HepG2 (cell line): Measurements from ENCODE around the gene NAV2.

Source experiments
- CBFB ChIP-seq: sonication (generic); formaldehyde crosslinking; IDR thresholded peaks from 2 replicates; pipeline ENCODE4 v1.4.0; 2020; ENCODE audit warnings: missing genetic modification reagents
- CENPT ChIP-seq: sonication (generic); formaldehyde crosslinking; IDR thresholded peaks from 2 replicates; pipeline ENCODE4 v1.8.0; 2022; ENCODE audit warnings: low read depth, mild to moderate bottlenecking, moderate library complexity, missing genetic modification reagents
- FOXK2 ChIP-seq: fragments of 450-650 bp; IDR thresholded peaks from 2 replicates; pipeline ENCODE4 v1.6.1; 2016
- FOXO4 ChIP-seq: sonication (generic); formaldehyde crosslinking; conservative IDR thresholded peaks from 2 replicates; pipeline ENCODE4 v1.8.1; 2023; ENCODE audit warnings: missing genetic modification reagents
- HNRNPUL1 ChIP-seq: fragments of 200-400 bp; formaldehyde crosslinking; IDR thresholded peaks from 2 replicates; pipeline ENCODE4 v1.6.1; 2017; ENCODE audit warnings: low read depth, mild to moderate bottlenecking, low read length, moderate library complexity
- NR3C1 ChIP-seq: sonication (generic); formaldehyde crosslinking; IDR thresholded peaks from 2 replicates; pipeline ENCODE4 v1.4.0; 2020; ENCODE audit warnings: missing genetic modification reagents
- ZNF446 ChIP-seq: sonication (generic); formaldehyde crosslinking; IDR thresholded peaks from 2 replicates; pipeline ENCODE4 v1.5.0; 2020; ENCODE audit warnings: mild to moderate bottlenecking, missing genetic modification reagents

GRCh38 chr11:20113149-20113438, 400.5 kb downstream of the NAV2 start:
- TF ChIP-seq CENPT (CRISPR knock-in tag), result no peak
- no peak for TF ChIP-seq FOXO4 (CRISPR knock-in tag)
- no peak for TF ChIP-seq HNRNPUL1
- TF ChIP-seq CBFB (CRISPR knock-in tag), result no peak
- no peak for TF ChIP-seq ZNF446 (CRISPR knock-in tag)
- no peak for TF ChIP-seq NR3C1 (CRISPR knock-in tag)
- TF ChIP-seq FOXK2, result no peak
